Measurements from ENCODE around the gene DIRAS3.
"Not testable (repeated sequence)": the region's sequence is repeated elsewhere in the genome, so short reads cannot be mapped to it uniquely, and the experiment has no call there.

Gene DIRAS3, protein sequence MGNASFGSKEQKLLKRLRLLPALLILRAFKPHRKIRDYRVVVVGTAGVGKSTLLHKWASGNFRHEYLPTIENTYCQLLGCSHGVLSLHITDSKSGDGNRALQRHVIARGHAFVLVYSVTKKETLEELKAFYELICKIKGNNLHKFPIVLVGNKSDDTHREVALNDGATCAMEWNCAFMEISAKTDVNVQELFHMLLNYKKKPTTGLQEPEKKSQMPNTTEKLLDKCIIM

DNA sequence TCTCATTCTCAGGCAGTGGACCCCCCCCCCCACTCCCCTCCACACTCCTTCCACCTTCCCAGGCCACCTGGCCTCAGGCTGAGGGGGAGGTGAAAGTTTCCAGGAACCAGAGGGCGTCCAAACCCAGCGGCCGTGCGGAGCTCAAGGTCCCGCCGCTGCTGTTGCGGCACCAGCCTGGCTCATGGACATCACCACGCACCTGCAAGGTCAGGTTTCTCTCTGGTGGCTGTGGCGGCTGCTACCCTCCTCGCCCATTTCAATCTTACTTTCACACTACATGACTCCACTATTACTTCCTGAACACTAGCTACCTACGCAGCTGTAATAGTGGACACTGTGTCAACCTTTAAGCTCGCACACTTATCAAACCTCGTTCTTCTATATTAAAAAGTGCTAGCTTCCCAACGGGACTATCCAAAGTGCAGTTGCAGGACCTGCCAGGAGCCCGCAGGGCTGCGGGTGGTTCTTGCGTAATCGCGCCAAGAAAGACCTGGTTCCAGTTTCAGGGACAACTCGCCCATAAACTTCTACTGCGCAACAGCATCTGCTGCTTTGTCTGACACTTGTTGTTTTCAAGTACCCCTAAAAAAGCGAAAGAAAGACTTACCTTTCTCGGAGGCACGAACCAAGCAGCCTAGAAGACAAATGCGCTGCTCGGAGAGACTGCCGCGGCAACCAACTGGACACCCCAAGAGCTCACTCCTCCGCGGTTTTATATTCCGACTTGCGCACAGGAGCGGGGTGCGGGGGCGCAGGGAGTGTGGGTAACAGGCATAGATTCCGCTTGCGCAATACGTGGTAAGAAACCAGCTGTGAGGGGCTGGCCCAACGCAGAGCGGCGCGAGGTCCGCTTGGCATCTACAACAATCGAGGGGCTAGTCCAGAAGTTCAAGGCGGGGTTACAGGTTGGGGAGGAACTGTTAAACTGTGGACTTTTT, at the start of gene DIRAS3:
Gene DIRAS3, minus strand, starts transcription at position 687 of the 938 bp plus-strand sequence. CDS start 3,330 bp downstream, outside the sequence.
- DNase-seq (ENCODE audit: low spot score): no peak

GRCh38 chr1:68093737-68094136, 43.3 kb upstream of the DIRAS3 start:
- DNase-seq (ENCODE audit: low spot score): no peak

DNA sequence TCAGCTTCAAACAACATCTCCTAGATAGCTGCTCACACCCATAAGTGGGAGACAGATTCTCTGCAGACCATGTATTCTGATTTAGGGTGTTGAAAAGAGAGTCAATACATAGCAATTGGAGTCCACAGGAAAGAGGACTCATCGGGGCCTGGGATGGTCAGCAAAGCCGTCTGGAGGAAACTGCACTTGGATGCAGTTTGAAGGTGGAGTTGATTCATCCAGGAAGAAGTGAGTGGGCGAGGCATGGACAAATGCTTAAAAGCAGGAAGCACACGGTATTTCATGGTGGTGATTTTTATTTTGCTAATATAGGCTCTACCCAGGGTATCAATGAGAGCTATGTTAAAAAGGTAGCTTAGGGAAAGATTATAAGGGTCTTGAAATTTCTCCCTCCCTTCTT, 36.8 kb upstream of the DIRAS3 start:
- DNase-seq (ENCODE audit: low spot score): no peak

GRCh38 chr1:68085752-68086151, 35.3 kb upstream of the DIRAS3 start:
- DNase-seq (ENCODE audit: low spot score): no peak

GRCh38 chr1:68083686-68084085, 33.3 kb upstream of the DIRAS3 start:
- DNase-seq (ENCODE audit: low spot score): no peak

GRCh38 chr1:68081775-68082283, 31.4 kb upstream of the DIRAS3 start:
- DNase-seq (ENCODE audit: low spot score): no peak

GRCh38 chr1:68078647-68079046, 28.2 kb upstream of the DIRAS3 start:
- no peak for DNase-seq (ENCODE audit: low spot score)

DNA sequence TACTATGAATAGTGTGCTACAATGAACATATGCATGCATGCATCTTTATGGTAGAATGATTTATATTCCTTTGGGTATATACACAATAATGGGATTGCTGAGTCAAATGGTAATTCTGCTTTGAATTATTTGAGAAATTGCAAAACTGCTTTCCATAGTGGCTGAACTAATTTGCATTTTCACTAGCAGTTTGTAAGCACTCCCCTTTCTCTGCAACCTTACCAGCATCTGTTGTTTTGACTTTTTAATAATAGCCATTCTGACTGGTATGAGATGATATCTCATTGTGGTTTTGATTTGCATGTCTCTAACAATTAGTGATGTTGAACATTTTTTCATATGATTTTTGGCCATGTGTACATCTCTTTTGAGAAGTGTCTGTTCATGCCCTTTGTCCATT, 24.0 kb upstream of the DIRAS3 start:
- no peak for DNase-seq (ENCODE audit: low spot score)

GRCh38 chr1:68065766-68066165, 15.3 kb upstream of the DIRAS3 start:
- DNase-seq (ENCODE audit: low spot score): no peak

DNA sequence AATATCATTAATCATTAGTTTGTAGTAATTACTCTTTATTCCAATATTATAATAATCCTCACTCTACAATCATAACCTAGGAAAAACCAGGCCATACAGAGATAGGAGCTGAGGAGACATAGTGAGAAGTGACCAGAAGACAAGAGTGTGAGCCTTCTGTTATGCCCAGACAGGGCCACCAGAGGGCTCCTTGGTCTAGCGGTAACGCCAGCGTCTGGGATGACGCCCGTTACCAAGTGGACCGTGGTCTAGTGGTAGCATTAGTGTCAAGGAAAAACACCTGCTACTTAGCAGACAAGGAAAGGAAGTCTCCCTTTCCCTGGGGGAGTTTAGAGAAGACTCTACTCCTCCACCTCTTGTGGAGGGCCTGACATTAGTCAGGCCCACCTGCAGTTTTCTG, 7.6 kb upstream of the DIRAS3 start:
- not testable (repeated sequence) for DNase-seq (ENCODE audit: low spot score)

DNA sequence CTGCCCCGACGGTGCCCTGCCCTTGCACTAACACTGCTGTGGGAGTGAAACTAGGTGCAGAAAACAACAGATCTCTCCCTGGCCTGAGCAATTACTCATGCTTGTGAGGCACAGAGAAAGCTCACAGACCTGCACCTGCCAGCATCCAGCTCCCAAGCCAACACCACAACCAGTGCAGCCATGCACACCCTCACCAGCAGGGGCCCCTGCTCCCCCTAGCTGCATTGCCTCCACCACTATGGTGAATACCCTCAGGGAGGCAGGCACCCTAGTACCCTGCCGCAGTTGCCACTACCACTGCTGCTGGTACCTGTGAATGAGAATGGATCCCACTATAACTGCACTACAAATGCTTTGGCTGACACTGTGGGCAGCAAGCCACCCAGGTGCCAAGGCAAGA, 7.1 kb upstream of the DIRAS3 start:
- no peak for DNase-seq (ENCODE audit: low spot score)

DNA sequence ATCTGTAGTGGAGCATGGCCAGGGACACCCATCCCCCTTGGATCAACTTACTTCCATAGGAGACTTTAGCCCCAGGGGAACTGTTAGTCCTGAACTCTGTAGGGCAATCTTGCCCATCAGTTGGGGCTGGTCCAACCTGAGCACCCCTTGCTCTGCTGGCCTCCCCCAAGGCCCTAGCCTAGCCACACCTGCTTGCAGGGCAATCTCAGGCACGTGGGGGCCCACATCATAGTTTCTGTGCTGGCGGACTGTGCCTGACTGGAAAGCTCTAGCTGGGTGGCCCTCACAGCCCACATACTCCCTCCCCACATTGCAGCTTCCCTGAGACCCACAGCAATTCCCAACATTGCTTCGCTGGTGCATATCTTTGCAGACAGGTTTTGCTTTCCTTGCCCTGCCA, 6.6 kb upstream of the DIRAS3 start:
- DNase-seq (ENCODE audit: low spot score): no peak

- no peak for DNase-seq (ENCODE audit: low spot score)
Measured at GRCh38 chr1:68051475-68051874, 1.0 kb upstream of the DIRAS3 start.

GRCh38 chr1:68047659-68048026, 2.8 kb downstream of the DIRAS3 start:
- DNase-seq (ENCODE audit: low spot score): no peak

- no peak for DNase-seq (ENCODE audit: low spot score)
Measured at GRCh38 chr1:68046885-68047658, 3.4 kb downstream of the DIRAS3 start.

- no peak for DNase-seq (ENCODE audit: low spot score)
Measured at GRCh38 chr1:68046423-68046822, 4.0 kb downstream of the DIRAS3 start.

DNA sequence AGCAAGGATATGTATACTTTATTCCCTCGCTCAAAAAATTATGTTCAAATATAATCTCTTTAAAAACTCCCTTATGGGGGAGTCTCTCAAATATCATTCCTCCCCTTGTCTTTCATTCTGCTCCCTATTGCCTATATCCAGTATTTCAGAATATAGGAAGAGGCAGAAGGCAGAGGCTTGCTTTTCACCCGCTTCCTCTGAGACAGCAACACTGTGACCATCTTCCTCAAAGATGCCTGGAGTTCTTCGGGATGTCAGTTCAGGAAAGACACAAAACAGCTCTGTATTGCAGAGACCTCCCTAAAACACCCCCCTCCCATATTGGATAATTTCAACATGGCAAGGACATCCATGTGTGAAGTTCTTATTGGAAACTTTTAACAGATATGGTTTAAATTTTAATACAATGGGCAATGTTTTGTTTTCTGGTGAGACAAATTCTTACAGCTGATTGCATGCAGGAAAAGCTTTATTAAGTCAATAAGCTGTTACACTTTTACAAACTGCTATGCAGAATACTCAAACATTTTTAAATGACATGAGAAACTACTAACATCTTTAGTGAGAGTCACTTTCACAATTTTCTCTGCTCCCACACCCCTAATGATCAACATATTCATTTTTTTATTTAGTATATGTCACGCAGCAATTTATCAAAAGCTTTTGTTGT, 4.8 kb downstream of the DIRAS3 start:
- no peak for DNase-seq (ENCODE audit: low spot score)

- no peak for DNase-seq (ENCODE audit: low spot score)
Measured at GRCh38 chr1:68043443-68044090, 6.9 kb downstream of the DIRAS3 start.

- DNase-seq (ENCODE audit: low spot score): no peak
Measured at GRCh38 chr1:68036946-68037345, 13.5 kb downstream of the DIRAS3 start.

DNA sequence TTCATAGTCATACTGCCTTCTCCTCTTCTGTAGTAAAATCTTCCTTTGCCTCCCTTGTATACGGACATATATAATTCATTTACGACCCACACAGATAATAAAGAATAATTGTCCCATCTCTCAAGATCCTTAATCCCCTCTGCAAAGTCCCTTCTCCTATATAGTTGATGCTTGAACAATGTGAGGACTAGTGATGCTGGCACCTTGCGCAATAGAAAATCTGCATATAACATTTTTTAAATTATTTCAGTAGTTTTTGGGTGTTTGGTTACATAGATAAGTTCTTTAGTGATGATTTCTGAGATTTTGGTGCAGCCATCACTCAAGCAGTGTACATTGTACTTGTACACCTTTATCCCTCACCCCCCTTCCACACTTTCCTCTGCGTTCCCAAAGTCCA, 21.0 kb downstream of the DIRAS3 start:
- no peak for DNase-seq (ENCODE audit: low spot score)

DNA sequence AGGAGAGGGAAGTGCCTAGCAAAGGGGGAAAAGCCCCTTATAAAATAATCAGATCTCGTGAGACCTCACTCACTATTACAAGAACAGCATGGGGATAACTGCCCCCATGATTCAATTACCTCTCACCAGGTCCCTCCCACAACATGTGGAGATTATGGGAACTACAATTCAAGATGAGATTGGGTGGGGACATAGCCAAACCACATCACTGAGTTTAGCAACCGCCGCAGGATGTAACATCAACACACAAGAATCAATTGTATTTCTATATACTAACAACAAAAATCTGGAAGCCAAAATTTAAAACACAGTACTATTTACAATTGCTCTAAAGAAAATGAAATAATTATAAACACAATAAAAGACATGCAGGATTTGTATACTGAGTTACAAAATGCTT, 21.9 kb downstream of the DIRAS3 start:
- DNase-seq (ENCODE audit: low spot score): no peak

All from activated CD4-positive, alpha-beta T cell treated with anti-CD3 and anti-CD28 coated beads, Interleukin-2, Interleukin-4, amounts not matched to agents 100 ng/mL and 50 ng/mL, durations not matched to agents 16 hours and 8 hours (primary cell).